ENCODE measurements around the gene CARD14. TPM values are rescaled to one million over a fixed set of nuclear protein-coding genes. Genes with fewer than 3 reads are reported as not detected.

Gene CARD14
- total RNA-seq, 6 donors from 2014 or later: 0.15 to 7.3 (median 1.0) TPM

DNA sequence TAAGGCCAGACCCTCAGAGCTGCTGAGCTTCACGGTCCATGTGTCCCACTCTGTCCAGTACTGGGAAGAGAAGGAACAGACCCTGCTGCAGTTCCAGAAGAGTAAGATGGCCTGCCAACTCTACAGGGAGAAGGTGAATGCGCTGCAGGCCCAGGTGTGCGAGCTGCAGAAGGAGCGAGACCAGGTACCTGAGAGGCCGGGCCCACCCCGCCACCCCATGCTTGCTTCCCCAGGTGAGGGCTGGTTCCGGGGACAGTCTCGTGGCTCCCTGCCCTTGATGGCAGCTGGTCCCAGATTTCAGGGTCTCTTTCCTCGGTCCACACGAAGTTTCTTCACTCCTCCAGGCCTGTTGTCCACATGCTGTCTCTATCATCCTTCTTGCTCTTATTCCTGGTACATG, 20.9 kb downstream of the CARD14 start:
- H3K9me3 ChIP-seq: no peaks in the 10 kb centered on the region
- 87 to 99% methylated on average over 8 to 10 of the region's 10 CpGs for WGBS, 2 donors
- no peak for ATAC-seq (ENCODE audit: low FRiP score in 2 of 2)
- TF ChIP-seq, protein P1, sequence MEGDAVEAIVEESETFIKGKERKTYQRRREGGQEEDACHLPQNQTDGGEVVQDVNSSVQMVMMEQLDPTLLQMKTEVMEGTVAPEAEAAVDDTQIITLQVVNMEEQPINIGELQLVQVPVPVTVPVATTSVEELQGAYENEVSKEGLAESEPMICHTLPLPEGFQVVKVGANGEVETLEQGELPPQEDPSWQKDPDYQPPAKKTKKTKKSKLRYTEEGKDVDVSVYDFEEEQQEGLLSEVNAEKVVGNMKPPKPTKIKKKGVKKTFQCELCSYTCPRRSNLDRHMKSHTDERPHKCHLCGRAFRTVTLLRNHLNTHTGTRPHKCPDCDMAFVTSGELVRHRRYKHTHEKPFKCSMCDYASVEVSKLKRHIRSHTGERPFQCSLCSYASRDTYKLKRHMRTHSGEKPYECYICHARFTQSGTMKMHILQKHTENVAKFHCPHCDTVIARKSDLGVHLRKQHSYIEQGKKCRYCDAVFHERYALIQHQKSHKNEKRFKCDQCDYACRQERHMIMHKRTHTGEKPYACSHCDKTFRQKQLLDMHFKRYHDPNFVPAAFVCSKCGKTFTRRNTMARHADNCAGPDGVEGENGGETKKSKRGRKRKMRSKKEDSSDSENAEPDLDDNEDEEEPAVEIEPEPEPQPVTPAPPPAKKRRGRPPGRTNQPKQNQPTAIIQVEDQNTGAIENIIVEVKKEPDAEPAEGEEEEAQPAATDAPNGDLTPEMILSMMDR (IDR thresholded peaks at IDR 0.05): no peak
- TF ChIP-seq POLR2A (IDR thresholded peaks at IDR 0.05) (no peak), POLR2AphosphoS5 (IDR thresholded peaks at IDR 0.05) (no peak), EP300 (IDR thresholded peaks at IDR 0.05) (no peak)
- no peaks in the 10 kb centered on the region for H3K27me3 ChIP-seq
- H3K4me1 ChIP-seq: peaks cover 17 to 30% (median 27%) of the 10 kb centered on the region in 4 donors
- H3K36me3 ChIP-seq: no peaks in the 10 kb centered on the region
- H3K27ac ChIP-seq: no peak overlapping the region
- no peak overlapping the region for H3K4me3 ChIP-seq
- peak in 1 of 2 donors; percentile 47 for DNase-seq

DNA sequence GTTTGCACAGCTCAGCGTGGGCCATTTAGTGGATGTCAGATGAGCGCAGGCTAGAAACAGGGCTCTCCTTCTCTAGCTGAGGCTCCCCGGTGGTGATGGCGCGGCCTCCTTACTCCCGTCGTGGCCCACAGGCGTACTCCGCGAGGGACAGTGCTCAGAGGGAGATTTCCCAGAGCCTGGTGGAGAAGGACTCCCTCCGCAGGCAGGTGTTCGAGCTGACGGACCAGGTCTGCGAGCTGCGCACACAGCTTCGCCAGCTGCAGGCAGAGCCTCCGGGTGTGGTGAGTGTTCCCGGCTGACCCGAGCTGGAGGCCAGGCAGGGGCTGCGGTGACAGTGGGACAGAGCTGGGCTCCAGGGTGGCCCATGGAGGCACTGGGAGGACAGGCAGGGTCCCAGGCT, 21.4 kb downstream of the CARD14 start:
- Histone ChIP-seq H3K9me3 (no peaks in the 10 kb centered on the region), H3K27me3 (no peaks in the 10 kb centered on the region), H3K4me1 (peaks cover 17 to 30% (median 27%) of the 10 kb centered on the region in 4 donors), H3K4me3 (no peak overlapping the region), H3K27ac (no peak overlapping the region), H3K36me3 (no peaks in the 10 kb centered on the region)
- ATAC-seq (ENCODE audit: low FRiP score in 2 of 2): no peak
- WGBS, 2 donors: 94% methylated on average over 10 to 18 of the region's 20 CpGs
- peak in 1 of 2 donors; percentile 72 for DNase-seq
- TF ChIP-seq, protein P1 (IDR thresholded peaks at IDR 0.05): no peak
- no peak for TF ChIP-seq POLR2AphosphoS5 (IDR thresholded peaks at IDR 0.05)
- TF ChIP-seq POLR2A (IDR thresholded peaks at IDR 0.05): no peak
- no peak for TF ChIP-seq EP300 (IDR thresholded peaks at IDR 0.05)

DNA sequence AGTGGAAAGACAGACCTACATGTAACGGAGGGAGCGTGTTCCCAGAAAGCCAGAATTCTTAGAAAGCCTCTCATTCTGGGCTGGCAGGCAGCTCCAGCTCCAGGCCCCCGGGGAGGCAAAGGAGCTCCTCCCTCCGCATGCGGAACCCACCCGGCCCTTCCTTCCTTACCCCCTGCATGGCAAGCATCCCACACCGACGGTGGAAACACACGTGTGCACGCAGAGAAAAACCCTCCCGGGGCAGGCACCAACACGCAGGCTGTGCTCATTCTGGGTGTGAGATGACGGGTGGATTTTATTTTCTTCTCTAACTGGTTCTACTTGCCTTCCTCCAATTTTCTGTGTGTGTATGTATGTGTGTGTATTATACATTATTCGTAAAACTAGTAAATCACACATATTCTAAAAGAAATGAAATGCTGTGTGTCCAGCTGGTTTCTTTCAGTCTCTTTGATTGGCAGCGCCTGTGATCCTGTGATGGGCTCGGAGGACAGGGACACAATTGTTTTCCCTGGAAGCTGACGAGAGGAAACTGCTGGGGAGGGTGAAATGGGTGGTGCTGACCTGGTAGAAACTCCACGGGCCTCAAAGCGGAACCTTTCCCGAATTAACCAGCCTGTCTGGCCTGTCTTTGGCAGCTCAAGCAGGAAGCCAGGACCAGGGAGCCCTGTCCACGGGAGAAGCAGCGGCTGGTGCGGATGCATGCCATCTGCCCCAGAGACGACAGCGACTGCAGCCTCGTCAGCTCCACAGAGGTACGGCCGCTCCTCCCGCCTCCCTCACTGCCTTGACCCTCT, 22.2 kb downstream of the CARD14 start:
- TF ChIP-seq, protein P1 (IDR thresholded peaks at IDR 0.05): no peak
- TF ChIP-seq POLR2A (IDR thresholded peaks at IDR 0.05) (no peak), EP300 (IDR thresholded peaks at IDR 0.05) (no peak), POLR2AphosphoS5 (IDR thresholded peaks at IDR 0.05) (no peak)
- peaks cover 17 to 30% (median 26%) of the 10 kb centered on the region in 4 donors for H3K4me1 ChIP-seq
- H3K9me3 ChIP-seq: no peaks in the 10 kb centered on the region
- 51 to 56% methylated on average over 20 to 27 of the region's 29 CpGs for WGBS, 2 donors
- H3K27me3 ChIP-seq: no peaks in the 10 kb centered on the region
- ATAC-seq (ENCODE audit: low FRiP score in 2 of 2) (no peak), DNase-seq (peak; percentile 30 to 60)
- peak overlapping the region in 3 of 4 donors; percentile 45 to 61 (median 53) for H3K27ac ChIP-seq
- H3K4me3 ChIP-seq: peak overlapping the region in 2 of 4 donors; percentile 7 to 12
- H3K36me3 ChIP-seq: no peaks in the 10 kb centered on the region

DNA sequence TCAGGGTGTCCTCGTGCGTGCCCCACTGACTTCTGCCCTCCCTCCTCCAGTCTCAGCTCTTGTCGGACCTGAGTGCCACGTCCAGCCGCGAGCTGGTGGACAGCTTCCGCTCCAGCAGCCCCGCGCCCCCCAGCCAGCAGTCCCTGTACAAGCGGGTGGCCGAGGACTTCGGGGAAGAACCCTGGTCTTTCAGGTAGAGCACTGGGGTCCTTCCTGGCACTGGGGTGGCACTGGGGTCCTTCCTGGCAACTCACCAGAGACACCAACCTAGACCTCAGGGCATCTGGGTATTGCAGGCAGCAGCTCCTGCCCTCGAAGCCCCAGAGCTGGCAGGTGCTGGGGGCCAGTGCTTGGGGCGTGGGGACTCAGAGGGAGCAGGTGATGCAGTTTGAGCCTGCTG, 25.3 kb downstream of the CARD14 start:
- DNase-seq (peak in 1 of 2 donors; percentile 62), ATAC-seq (ENCODE audit: low FRiP score in 2 of 2) (no peak)
- TF ChIP-seq EP300 (IDR thresholded peaks at IDR 0.05) (no peak), POLR2AphosphoS5 (IDR thresholded peaks at IDR 0.05) (no peak), POLR2A (IDR thresholded peaks at IDR 0.05) (no peak)
- TF ChIP-seq, protein P1 (IDR thresholded peaks at IDR 0.05): no peak
- 61 to 86% methylated on average over 4 to 12 of the region's 14 CpGs for WGBS, 2 donors
- H3K27ac ChIP-seq: no peak overlapping the region
- peaks cover 11 to 13% (median 12%) of the 10 kb centered on the region in 4 donors for H3K4me1 ChIP-seq
- no peaks in the 10 kb centered on the region for H3K9me3 ChIP-seq
- no peaks in the 10 kb centered on the region for H3K27me3 ChIP-seq
- H3K36me3 ChIP-seq: no peaks in the 10 kb centered on the region
- no peak overlapping the region for H3K4me3 ChIP-seq

All from upper lobe of left lung (tissue), 6 donors.